Endothelial cell of umbilical vein (primary cell): ENCODE measurements around the gene BRD3. TPM values are rescaled to one million over a fixed set of nuclear protein-coding genes. Genes with fewer than 3 reads are reported as not detected.

Source experiments
- BruUV-seq: library from RNA; stranded (reverse); fragments of 400-500 nt; replicated peaks from 2 replicates; lab custom pipeline; 2021; lab: Mats Ljungman, UMichigan
- CTCF ChIA-PET: fragments of 300-600, 350-600 bp; sonication (Branson Sonifier 250); formaldehyde crosslinking; loops from one replicate; lab custom pipeline; 2021; ENCODE audit warnings: antibody characterized with exemption, inconsistent platforms; lab: Charles Lee
- POLR2A ChIA-PET: fragments of 300-600, 350-600 bp; sonication (Branson Sonifier 250); formaldehyde crosslinking; loops from one replicate; lab custom pipeline; 2021; ENCODE audit warnings: antibody characterized with exemption, inconsistent platforms; lab: Charles Lee
- DNase-seq: peaks from one replicate; pipeline ENCODE4 v3.0.0-alpha.2; 2011; ENCODE audit warnings: low read depth, low spot score
- FAIRE-seq: peaks from 2 replicates; lab custom pipeline; 2011; peaks lifted over from hg19 to GRCh38; lab: Jason Lieb, UNC
- H2AFZ ChIP-seq: 2 replicates; pipeline ENCODE4 v1.6.0; 2012; ENCODE audit warnings: low read depth, low read length, control low read depth, inconsistent platforms
- H3K27ac ChIP-seq: 2 replicates; pipeline ENCODE4 v1.5.1; 2011; ENCODE audit warnings: low read depth, mild to moderate bottlenecking, control low read depth, low read length, moderate library complexity; ENCODE audit not compliant: insufficient read depth
- H3K27me3 ChIP-seq, 2 experiments: 2 replicates each; pipeline versions ENCODE4 v1.6.0 to v1.6.1; 2011; ENCODE audit warnings: low read length in 2 of 2, mixed read lengths in 1 of 2; ENCODE audit not compliant: control insufficient read depth in 2 of 2, insufficient read depth in 2 of 2
- H3K36me3 ChIP-seq, 2 experiments: 2 replicates in 1 of 2; 3 replicates in 1 of 2; pipeline ENCODE4 v1.5.1; 2011; ENCODE audit warnings: low read length in 2 of 2, mild to moderate bottlenecking in 1 of 2, moderate library complexity in 1 of 2; ENCODE audit not compliant: control insufficient read depth in 2 of 2, insufficient read depth in 2 of 2; ENCODE audit errors: extremely low read depth in 1 of 2
- H3K4me1 ChIP-seq: 3 replicates; pipeline ENCODE4 v1.5.1; 2011; ENCODE audit warnings: mild to moderate bottlenecking, low read length; ENCODE audit not compliant: control insufficient read depth, insufficient read depth; ENCODE audit errors: extremely low read depth
- H3K4me2 ChIP-seq: 2 replicates; pipeline ENCODE4 v1.6.1; 2011; ENCODE audit warnings: low read length, control low read depth, mixed read lengths; ENCODE audit not compliant: insufficient read depth
- H3K4me3 ChIP-seq, 3 experiments: fragments of 200-600 bp in 1 of 3; sonication (generic), shearing (Covaris generic) in 1 of 3; replicated peaks in 1 of 3; 2 replicates each; pipeline ENCODE4 v1.5.1; 2011 to 2016; ENCODE audit warnings: control low read depth in 3 of 3, low read length in 3 of 3, mild to moderate bottlenecking in 2 of 3, inconsistent platforms in 1 of 3, low read depth in 1 of 3, moderate library complexity in 1 of 3; ENCODE audit not compliant: insufficient read depth in 1 of 3
- H3K79me2 ChIP-seq: 2 replicates; pipeline ENCODE4 v1.6.0; 2012; ENCODE audit warnings: low read length, inconsistent platforms; ENCODE audit not compliant: control insufficient read depth, insufficient read depth
- H3K9ac ChIP-seq: replicated peaks from 2 replicates; pipeline ENCODE3; 2011; ENCODE audit warnings: low read length, control low read depth; ENCODE audit not compliant: insufficient read depth; ENCODE audit errors: extremely low read depth
- H3K9me1 ChIP-seq: replicated peaks from 3 replicates; pipeline ENCODE4 v1.6.0; 2011; ENCODE audit warnings: mild to moderate bottlenecking, low read length; ENCODE audit not compliant: control insufficient read depth, insufficient read depth; ENCODE audit errors: extremely low read depth
- H3K9me3 ChIP-seq: replicated peaks from 2 replicates; pipeline ENCODE4 v1.5.1; 2012; ENCODE audit warnings: low read length, inconsistent platforms; ENCODE audit not compliant: control insufficient read depth, insufficient read depth
- H4K20me1 ChIP-seq: replicated peaks from 2 replicates; pipeline ENCODE3; 2011; ENCODE audit warnings: mild to moderate bottlenecking, low read length; ENCODE audit not compliant: control insufficient read depth, insufficient read depth; ENCODE audit errors: extremely low read depth
- CTCF ChIP-seq, 2 donors: IDR thresholded peaks; 1 replicate in 1 of 2; 2 replicates in 1 of 2; pipeline ENCODE4 v1.5.1; 2011; ENCODE audit warnings: low read length in 2 of 2, mild to moderate bottlenecking in 2 of 2, moderate library complexity in 2 of 2, control low read depth in 1 of 2, inconsistent platforms in 1 of 2, low read depth in 1 of 2; ENCODE audit not compliant: insufficient read depth in 1 of 2; ENCODE audit errors: extremely low read depth in 1 of 2
- EZH2 ChIP-seq: IDR thresholded peaks from 2 replicates; pipeline ENCODE4 v1.6.1; 2012; ENCODE audit warnings: borderline replicate concordance, low read depth, mild to moderate bottlenecking, moderate library complexity, low read length, inconsistent platforms; ENCODE audit not compliant: severe bottlenecking
- FOS ChIP-seq: IDR thresholded peaks from 2 replicates; pipeline ENCODE4 v1.6.1; 2011; ENCODE audit warnings: mild to moderate bottlenecking, low read length, moderate library complexity, borderline replicate concordance; ENCODE audit not compliant: insufficient read depth
- GATA2 ChIP-seq: IDR thresholded peaks from 2 replicates; pipeline ENCODE4 v1.7.0; 2011; ENCODE audit warnings: low read depth, mild to moderate bottlenecking, moderate library complexity, mixed read lengths, low read length; ENCODE audit not compliant: insufficient read length, insufficient read depth
- JUN ChIP-seq: IDR thresholded peaks from 2 replicates; pipeline ENCODE4 v1.6.1; 2011; ENCODE audit warnings: borderline replicate concordance, low read depth; ENCODE audit not compliant: insufficient read length, insufficient read depth
- MYC ChIP-seq: IDR thresholded peaks from one replicate; pipeline ENCODE4 v1.6.1; 2011; ENCODE audit warnings: mild to moderate bottlenecking, low read depth, low read length
- POLR2A ChIP-seq: IDR thresholded peaks from 2 replicates; pipeline ENCODE4 v1.6.1; 2012; ENCODE audit warnings: low read depth, mild to moderate bottlenecking, control low read depth, low read length
- dilution Hi-C: fragments of 300-500 bp; cut with MboI; formaldehyde crosslinking; loops from one replicate; pipeline ENCODE4 v1.15.0; 2019; ENCODE audit warnings: low sequenced_read_pairs; ENCODE audit not compliant: extremely low pct_ligation_motif_present
- intact Hi-C: fragments of 100-400 bp; cut with micrococcal nuclease; formaldehyde crosslinking; loops from one replicate; pipeline ENCODE4 v1.10.0; 2022
- polyA plus RNA-seq, 4 experiments: library from polyadenylated mRNA; depleted of rRNA in 3 of 4; stranded (reverse) in 3 of 4; unstranded in 1 of 4; fragments of >200 nt; gene quantifications; 2 replicates each; pipeline versions ENCODE4 v1.2.1 to v1.2.3, GENCODE V29; 2011 to 2012; ENCODE audit warnings: missing spikeins in 1 of 4
- total RNA-seq: library from RNA; stranded (reverse); gene quantifications from 2 replicates; pipeline ENCODE4 v1.2.3, GENCODE V29; 2021

BRD3 gene
- total and polyA plus RNA-seq, 2 donors (not counting 3 experiments of a cell fraction or from before 2014, with no cell fraction given) = 10.5 to 47.1 TPM

- Histone ChIP-seq H3K9me3 (no peaks in the 10 kb centered on the region), H2AFZ (no peak overlapping the region), H3K9me1 (no peaks in the 10 kb centered on the region), H3K27ac (no peak overlapping the region), H3K4me2 (no peak overlapping the region), H3K9ac (no peak overlapping the region), H3K36me3 (peaks cover 0 to 3% of the 10 kb centered on the region in 2 experiments), H3K79me2 (peaks cover 90% of the 10 kb centered on the region), H3K27me3 (no peaks in the 10 kb centered on the region), H4K20me1 (peaks cover 3% of the 10 kb centered on the region), H3K4me1 (peaks cover 8% of the 10 kb centered on the region), H3K4me3 (no peak overlapping the region)
- intact Hi-C loops (loop anchor here (10.0 kb wide), 1 partner anchor 385 kb away; no protein-coding TSS in a partner anchor), dilution Hi-C loops (no loop called here)
- peak in 1 of 2 donors; percentile 6 for TF ChIP-seq CTCF (IDR thresholded peaks at IDR 0.05; ENCODE audit: extremely low read depth in 1 of 2, insufficient read depth in 1 of 2, low read depth in 1 of 2, low read length in 2 of 2)
- no peak for TF ChIP-seq JUN
- TF ChIP-seq EZH2 = no peak
- no peak for TF ChIP-seq POLR2A
- no TSS peak for BruUV-seq
- DNase-seq (no peak), FAIRE-seq (no peak)
- POLR2A ChIA-PET = interaction anchor here (0.6 kb wide), 1 partner anchor 325 kb away, joined by 3 read pairs; no protein-coding TSS in a partner anchor
- CTCF ChIA-PET = no interaction called here
Observed at GRCh38 chr9:134059661-134060395, 8.0 kb downstream of the BRD3 start.

DNA sequence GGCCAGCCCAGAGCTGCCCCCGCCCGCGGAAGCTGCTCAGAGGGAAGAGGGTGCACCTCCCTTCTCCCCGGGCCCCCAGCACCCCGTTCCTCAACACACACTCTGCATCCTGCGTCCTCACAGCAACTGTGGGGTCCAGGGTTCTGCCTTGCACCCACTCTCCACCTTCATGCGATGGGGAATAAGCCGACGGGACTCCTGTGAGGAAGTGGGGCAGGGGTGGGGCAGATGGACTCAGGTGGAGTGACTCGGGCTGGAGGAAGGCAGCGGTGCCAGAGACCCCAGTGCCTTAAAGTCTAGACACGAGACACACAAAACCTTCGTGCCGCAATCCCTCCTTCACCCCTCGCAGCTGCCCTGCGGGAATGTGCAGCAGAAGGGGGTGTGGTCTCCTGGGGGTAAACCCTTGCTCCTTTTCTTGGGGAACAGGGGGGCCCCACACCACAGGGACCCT is 8.6 kb downstream of the BRD3 start:
- FAIRE-seq (no peak), DNase-seq (no peak)
- no peak overlapping the region for H3K9ac ChIP-seq
- dilution Hi-C loops = no loop called here
- no peaks in the 10 kb centered on the region for H3K27me3 ChIP-seq
- peaks cover 0 to 3% of the 10 kb centered on the region in 2 experiments for H3K36me3 ChIP-seq
- POLR2A ChIA-PET = no interaction called here
- no peaks in the 10 kb centered on the region for H4K20me1 ChIP-seq
- TF ChIP-seq EZH2 = no peak
- no peak for TF ChIP-seq GATA2
- TF ChIP-seq MYC = no peak
- no peak for TF ChIP-seq POLR2A
- no peak for TF ChIP-seq FOS
- no peak for TF ChIP-seq JUN
- no peaks in the 10 kb centered on the region for H3K9me1 ChIP-seq
- H3K79me2 ChIP-seq = peaks cover 90% of the 10 kb centered on the region
- CTCF ChIA-PET = no interaction called here
- H3K4me1 ChIP-seq = peaks cover 8% of the 10 kb centered on the region
- no peaks in the 10 kb centered on the region for H3K9me3 ChIP-seq
- no peak overlapping the region for H2AFZ ChIP-seq
- no peak overlapping the region for H3K4me3 ChIP-seq
- peak overlapping the region; percentile 19 for H3K27ac ChIP-seq
- H3K4me2 ChIP-seq = peak overlapping the region; percentile 26
- BruUV-seq = no TSS peak
- intact Hi-C loops = no loop called here
